IPS-18c (cell line): ENCODE data around the gene KBTBD3.

ENCODE experiments used
- H3K4me3 ChIP-seq: 2 replicates; pipeline ENCODE4 v1.7.0; 2013; ENCODE audit warnings: low read depth, mild to moderate bottlenecking, low read length, moderate library complexity; ENCODE audit not compliant: insufficient read depth
- H3K9me3 ChIP-seq: one replicate; pipeline ENCODE4 v1.6.1; 2013; ENCODE audit warnings: mild to moderate bottlenecking, low read length, moderate library complexity; ENCODE audit not compliant: control insufficient read depth, insufficient read depth

Gene KBTBD3

GRCh38 chr11:106076919-106077608, at the start of gene KBTBD3:
Gene KBTBD3, minus strand, starts transcription at chr11:106077347. Its CDS starts 18,250 bp downstream, at chr11:106059097.
- Histone ChIP-seq H3K4me3 (peak within 1 kb of the TSS; percentile 99), H3K9me3 (no peaks in the 10 kb centered on the region)

- Histone ChIP-seq H3K4me3 (no peak overlapping the region), H3K9me3 (no peaks in the 10 kb centered on the region)
These were observed 44.6 kb upstream of the KBTBD3 start for GRCh38 chr11:106121570-106122320.

- no peaks in the 10 kb centered on the region for H3K9me3 ChIP-seq
- H3K4me3 ChIP-seq: no peak overlapping the region
These were observed 28.8 kb upstream of the KBTBD3 start for GRCh38 chr11:106105986-106106385.

GRCh38 chr11:106101819-106102218, 24.7 kb upstream of the KBTBD3 start:
- Histone ChIP-seq H3K4me3 (no peak overlapping the region), H3K9me3 (no peaks in the 10 kb centered on the region)

- H3K4me3 ChIP-seq: no peak overlapping the region
- H3K9me3 ChIP-seq: no peaks in the 10 kb centered on the region
These were observed 24.2 kb upstream of the KBTBD3 start for GRCh38 chr11:106101370-106101769.

- Histone ChIP-seq H3K9me3 (no peaks in the 10 kb centered on the region), H3K4me3 (no peak overlapping the region)
These were observed 21.9 kb upstream of the KBTBD3 start for GRCh38 chr11:106098893-106099553.

- H3K4me3 ChIP-seq: no peak overlapping the region
- no peaks in the 10 kb centered on the region for H3K9me3 ChIP-seq
These were observed 15.3 kb upstream of the KBTBD3 start for GRCh38 chr11:106092446-106092845.

- Histone ChIP-seq H3K4me3 (no peak overlapping the region), H3K9me3 (no peaks in the 10 kb centered on the region)
These were observed 14.5 kb upstream of the KBTBD3 start for GRCh38 chr11:106091480-106092123.

GRCh38 chr11:106088896-106089295, 11.7 kb upstream of the KBTBD3 start:
- no peaks in the 10 kb centered on the region for H3K9me3 ChIP-seq
- H3K4me3 ChIP-seq: no peak overlapping the region

- H3K4me3 ChIP-seq: no peak overlapping the region
- no peaks in the 10 kb centered on the region for H3K9me3 ChIP-seq
These were observed 10.8 kb upstream of the KBTBD3 start for GRCh38 chr11:106087815-106088435.

- Histone ChIP-seq H3K4me3 (no peak overlapping the region), H3K9me3 (no peaks in the 10 kb centered on the region)
These were observed 9.7 kb upstream of the KBTBD3 start for GRCh38 chr11:106086850-106087249.

- Histone ChIP-seq H3K9me3 (no peaks in the 10 kb centered on the region), H3K4me3 (no peak overlapping the region)
These were observed 9.0 kb upstream of the KBTBD3 start for GRCh38 chr11:106086135-106086534.

GRCh38 chr11:106082096-106082495, 4.9 kb upstream of the KBTBD3 start:
- Histone ChIP-seq H3K4me3 (no peak overlapping the region), H3K9me3 (no peaks in the 10 kb centered on the region)

- H3K4me3 ChIP-seq: peak within 1 kb of the TSS; percentile 99
- no peaks in the 10 kb centered on the region for H3K9me3 ChIP-seq
These were observed 685 bp upstream of the KBTBD3 start, which contains the start of gene AASDHPPT for GRCh38 chr11:106077609-106078455. Gene AASDHPPT, plus strand, starts transcription at chr11:106077662. Its CDS starts 49 bp downstream, at chr11:106077711.

GRCh38 chr11:106076171-106076918, 802 bp downstream of the KBTBD3 start:
- Histone ChIP-seq H3K9me3 (no peaks in the 10 kb centered on the region), H3K4me3 (peak overlapping the region; percentile 51)

- Histone ChIP-seq H3K4me3 (no peak overlapping the region), H3K9me3 (no peaks in the 10 kb centered on the region)
These were observed 4.3 kb downstream of the KBTBD3 start for GRCh38 chr11:106072804-106073203.
